Central memory CD4-positive, alpha-beta T cell (primary cell): ENCODE results near the gene ADORA2A.

Experiments
- DNase-seq: peaks from one replicate; pipeline ENCODE4 v3.0.0; 2022
- total RNA-seq, 3 experiments: gene quantifications; one replicate each; lab custom pipeline; 2026; lab: John Stamatoyannopoulos, UW

ADORA2A gene
- 1.1 to 3.9 (median 1.9) reads per million in 3 experiments for total RNA-seq

DNA sequence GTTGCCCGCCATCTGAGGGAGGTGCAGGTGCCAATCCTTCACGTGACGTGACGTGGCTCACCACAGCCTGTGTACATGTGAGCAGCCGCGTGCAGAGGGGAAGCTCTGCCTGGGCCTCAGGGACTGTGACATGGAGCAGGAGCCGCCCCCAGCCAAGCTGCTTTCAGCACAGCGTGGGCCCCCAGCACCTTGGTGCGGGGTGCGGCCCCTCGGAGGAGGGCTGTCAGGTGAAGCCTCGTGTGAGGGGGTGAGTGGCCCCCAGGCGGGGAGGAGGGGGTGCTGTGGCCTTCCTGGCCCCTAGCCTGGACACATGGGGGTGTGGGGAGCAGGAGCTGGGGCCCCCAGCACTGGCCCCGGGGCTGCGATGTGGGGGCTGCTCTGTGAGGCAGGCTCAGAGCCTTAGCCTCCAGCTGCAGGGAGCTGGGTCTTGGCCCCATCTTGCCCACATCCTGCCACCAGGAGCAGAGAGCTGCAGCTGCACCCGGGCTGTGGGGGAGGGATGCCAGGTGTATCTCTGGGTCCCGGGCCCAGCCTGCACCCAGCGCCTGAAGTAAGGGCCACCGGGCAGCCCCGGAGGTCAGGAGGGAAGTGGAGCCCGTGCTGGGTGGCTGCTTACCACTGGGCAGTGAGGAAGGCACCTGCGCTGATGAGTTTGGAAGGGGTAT is at the start of gene ADORA2A:
TSS of gene ADORA2A (plus strand) at position 100 of the 665 bp plus-strand sequence. CDS start 5,806 bp downstream, outside the sequence.
- peak; percentile 87 for DNase-seq

DNA sequence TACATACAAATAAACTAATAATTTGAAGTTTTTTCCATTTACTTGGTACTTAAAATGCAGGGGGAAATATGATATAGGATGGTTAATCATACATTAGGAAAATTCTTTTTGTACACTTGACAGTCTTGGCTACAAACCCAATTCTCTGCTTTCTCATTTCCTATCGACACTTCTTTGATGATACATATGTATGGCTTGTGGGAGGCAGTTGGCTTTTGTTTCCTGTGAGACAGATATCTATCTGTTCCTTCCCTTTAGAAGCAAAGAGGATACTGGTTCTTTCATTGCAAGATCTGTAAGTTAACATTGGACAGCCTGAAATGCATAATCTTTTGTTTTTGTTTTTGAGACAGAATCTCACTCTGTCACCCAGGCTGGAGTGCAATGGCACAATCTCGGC is 47.9 kb upstream of the ADORA2A start:
- no peak for DNase-seq

- no peak for DNase-seq
These were observed 47.0 kb upstream of the ADORA2A start for GRCh38 chr22:24380220-24380904.

- no peak for DNase-seq
These were observed 46.5 kb upstream of the ADORA2A start for GRCh38 chr22:24380905-24381230.

- no peak for DNase-seq
These were observed 44.3 kb upstream of the ADORA2A start for GRCh38 chr22:24383061-24383460.

DNA sequence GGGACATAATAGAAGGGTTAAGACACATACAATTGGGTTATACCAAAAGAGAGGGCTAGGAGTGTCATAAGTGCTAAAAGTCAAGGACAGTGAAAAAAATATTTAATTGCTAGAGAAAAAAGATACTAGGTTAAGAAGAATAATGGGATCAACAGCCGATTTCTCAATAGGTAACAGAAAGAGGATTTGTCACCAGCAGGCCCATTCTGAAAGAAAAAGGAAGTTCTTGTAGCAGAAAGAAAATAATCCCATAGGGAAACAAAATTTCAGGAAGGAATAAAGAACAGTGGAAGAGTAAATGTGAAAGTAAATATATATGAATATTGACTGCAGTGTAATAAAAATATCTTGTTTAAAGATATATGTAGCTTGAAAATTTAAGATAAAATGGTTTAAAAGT is 43.3 kb upstream of the ADORA2A start:
- DNase-seq, result no peak

GRCh38 chr22:24386937-24387471 is 40.4 kb upstream of the ADORA2A start:
- DNase-seq, result no peak

- no peak for DNase-seq
These were observed 37.7 kb upstream of the ADORA2A start for GRCh38 chr22:24389680-24390079.

DNA sequence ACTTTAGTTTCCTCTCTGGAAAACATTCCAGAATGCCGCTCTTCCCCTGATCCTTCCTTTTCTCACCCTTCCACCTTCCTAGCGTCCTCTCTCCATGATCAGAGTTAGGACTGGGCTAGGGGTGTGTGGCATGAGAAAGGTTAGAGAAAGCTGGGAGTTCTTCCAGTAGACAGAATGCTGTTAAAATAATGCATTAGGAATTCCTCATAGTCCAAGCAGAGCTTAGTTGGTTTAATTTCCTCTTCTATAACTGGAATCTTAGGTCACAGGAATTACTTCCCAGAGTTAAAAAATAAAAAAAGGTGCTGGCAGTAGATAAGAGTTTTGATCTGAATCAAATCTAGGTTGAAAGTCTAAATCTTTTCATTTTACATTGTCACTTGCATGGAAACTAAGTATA is 37.2 kb upstream of the ADORA2A start:
- DNase-seq, result no peak

DNA sequence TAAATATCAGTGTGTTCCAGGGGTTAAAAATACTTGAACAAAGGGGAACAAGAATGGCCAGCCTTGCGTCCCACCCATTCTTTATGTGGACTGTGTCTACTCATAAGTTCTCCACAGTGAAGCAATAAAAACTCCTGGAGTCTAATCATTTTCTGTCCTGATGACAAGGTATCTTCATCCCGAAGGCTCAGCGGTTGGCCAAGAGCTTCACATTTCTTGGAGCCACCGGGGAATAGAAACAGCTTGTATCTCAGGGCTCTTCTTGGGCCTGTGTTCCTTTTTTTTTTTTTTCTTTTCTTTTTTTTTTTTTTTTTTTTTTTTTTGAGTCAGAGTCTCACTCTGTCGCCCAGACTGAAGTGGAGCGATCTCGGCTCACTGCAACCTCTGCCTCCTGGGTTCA is 36.8 kb upstream of the ADORA2A start:
- no peak for DNase-seq

DNA sequence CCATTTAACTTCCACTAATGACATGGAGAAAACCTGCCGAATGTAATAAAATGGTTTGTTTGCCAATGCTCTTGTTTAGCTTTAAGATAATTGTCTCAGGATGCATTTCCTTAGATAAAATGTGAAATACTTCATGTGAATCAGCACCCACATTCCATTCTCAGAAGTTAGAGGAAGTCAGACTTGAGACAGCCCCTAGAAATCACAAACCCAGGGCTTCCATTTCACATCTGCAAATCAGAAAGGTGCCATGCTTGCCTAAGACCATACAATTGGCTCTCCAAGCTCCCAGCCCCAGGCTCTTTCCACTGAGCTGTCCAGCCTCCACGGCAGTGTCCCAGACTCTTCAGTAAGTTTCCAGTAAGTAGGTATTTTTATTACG is 35.6 kb upstream of the ADORA2A start:
- no peak for DNase-seq

GRCh38 chr22:24392218-24392931 is 35.0 kb upstream of the ADORA2A start:
- no peak for DNase-seq

DNA sequence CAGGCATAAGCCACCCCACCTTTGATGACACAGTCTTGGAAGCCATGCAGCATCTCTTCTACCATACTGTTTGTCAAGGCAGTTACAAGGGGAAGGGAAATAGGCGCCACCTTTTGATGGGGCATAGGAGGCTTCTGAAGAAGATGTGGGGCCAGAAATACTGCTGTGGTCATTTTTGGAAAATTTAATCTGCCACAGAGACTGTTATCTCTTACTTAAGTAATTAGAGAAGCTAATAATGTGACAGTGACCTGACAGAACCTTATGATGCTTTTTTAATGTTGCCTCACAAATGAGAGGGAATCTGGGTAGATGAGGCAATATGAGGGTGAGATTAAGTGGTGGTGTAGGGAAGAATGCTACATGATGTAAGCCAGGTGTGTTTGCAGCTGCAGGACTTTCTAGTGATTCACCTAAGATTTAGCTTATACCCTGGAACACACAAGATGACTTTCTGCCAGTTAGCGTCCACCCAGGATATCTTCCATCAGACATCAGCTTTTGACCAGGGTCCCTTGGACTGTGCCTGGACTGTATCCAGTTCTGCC is 34.3 kb upstream of the ADORA2A start:
- no peak for DNase-seq

DNA sequence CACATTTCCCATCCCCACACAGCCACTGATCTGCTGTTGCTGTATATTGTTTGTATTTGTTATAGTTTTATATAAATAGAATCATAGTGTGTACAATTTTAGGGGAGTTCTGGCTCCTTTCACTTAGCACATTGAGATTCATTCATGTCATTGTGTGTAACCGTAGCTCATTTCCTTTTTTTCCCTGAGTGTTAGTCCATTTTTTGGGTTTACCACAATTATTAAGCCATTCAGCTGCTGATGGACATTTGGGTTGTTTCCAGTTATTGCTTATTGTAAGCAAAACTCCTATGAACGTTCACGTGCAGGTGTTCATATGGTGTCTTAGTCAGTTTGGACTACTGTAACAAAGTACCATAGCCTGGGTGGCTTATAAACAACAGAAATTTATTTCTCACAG is 33.6 kb upstream of the ADORA2A start:
- no peak for DNase-seq

DNA sequence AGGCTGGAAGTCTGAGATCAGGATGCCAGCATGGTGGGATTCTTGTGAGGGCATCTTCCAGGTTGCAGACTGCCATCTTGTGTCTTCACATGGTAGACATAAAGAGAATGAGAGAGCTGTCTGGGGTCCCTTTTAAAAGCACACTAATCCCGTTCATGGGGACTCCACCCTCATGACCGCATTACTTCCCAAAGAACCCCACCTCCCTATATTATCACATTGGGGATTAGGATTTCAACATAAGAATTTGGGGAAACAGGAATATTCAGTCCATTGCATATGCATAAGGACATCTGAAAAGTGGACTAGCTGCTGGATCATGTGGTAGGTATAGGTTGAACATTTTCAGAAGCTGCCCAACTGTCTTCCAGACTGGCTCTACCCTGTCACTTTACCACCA is 33.1 kb upstream of the ADORA2A start:
- DNase-seq, result no peak

DNA sequence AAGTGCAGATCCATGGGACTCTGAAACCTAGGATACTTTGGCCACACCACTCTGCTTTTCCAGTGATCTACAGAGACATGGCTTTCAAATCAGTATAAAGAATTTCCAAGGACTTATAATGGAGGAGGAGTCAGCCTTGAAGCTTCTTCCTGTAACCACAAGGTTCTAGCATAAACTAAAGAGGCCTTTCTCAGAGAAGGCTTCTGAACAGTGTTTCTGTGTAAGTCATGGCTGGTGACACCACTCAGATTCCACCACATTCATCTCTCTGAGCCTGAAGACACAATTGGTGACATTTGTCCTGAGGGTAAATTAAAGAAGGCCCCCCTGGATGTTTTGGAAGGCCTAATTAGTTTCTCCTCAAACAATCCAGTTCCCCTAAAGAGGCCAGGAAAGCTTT is 29.0 kb upstream of the ADORA2A start:
- no peak for DNase-seq

GRCh38 chr22:24400034-24400725 is 27.2 kb upstream of the ADORA2A start:
- no peak for DNase-seq

- DNase-seq, result no peak
These were observed 26.4 kb upstream of the ADORA2A start for GRCh38 chr22:24400726-24401596.

DNA sequence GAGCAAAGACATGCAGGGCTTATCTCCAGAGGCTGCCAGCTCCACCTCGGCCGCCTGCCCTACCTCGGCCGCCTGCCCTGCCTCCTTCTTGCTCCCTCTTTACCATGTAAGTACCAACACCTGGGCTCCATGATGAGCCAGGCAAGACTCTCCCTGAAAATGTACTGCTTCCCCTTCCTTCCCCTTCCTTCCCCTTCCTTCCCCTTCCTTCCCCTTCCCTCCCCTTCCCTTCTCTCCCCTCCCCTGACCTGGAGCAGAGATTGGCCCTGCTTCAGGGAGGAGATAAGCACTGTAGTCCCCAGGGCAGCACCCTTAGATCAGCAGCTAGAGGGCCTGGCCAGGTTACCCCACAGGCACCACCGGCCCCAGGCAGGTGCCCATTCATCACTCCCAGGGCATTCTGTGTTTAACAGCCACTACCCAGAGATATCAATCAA is 25.4 kb upstream of the ADORA2A start:
- no peak for DNase-seq

GRCh38 chr22:24402460-24403192 is 24.8 kb upstream of the ADORA2A start:
- DNase-seq, result no peak

DNA sequence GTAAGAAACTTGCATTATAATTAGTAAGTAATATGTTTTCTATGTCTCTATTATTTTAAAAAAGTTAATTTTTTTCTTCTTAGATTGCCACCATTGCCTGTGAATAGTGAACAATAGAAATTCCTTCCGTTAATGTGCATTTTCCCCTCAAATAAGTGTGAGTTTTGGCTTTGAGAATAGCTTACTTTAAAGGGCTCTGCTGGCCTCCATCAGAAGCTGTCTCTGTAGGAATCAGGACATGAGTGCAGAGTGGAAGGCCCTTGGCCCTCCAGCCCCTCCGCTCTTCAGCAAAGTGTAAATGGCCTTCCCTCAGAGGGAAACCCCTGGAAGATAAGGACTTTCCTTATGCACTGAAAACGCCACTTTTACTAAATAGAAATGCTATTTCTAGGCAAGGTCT is 24.1 kb upstream of the ADORA2A start:
- no peak for DNase-seq
